ENCODE results near the gene CRK.

The CRK gene

GRCh38 chr17:1455797-1456599, at the start of gene CRK:
TSS of gene CRK (minus strand) at chr17:1456232. CDS start at chr17:1456117, 115 bp downstream.
- peak within 1 kb of the TSS; percentile 99 for H3K9ac ChIP-seq (ENCODE audit: low read length)
- peak within 1 kb of the TSS; percentile 84 for H3K4me3 ChIP-seq (ENCODE audit: low read depth, low read length)
- H3K9me3 ChIP-seq (ENCODE audit: control insufficient read depth, insufficient read depth, low read depth, low read length) = no peaks in the 10 kb centered on the region
- peaks cover 12% of the 10 kb centered on the region for H3K36me3 ChIP-seq (ENCODE audit: control insufficient read depth, insufficient read depth, low read length)
- H3K4me1 ChIP-seq (ENCODE audit: control insufficient read depth, insufficient read depth, low read length) = peaks cover 5% of the 10 kb centered on the region
- H3K27me3 ChIP-seq (ENCODE audit: control insufficient read depth, insufficient read depth, low read length) = no peaks in the 10 kb centered on the region
- peak within 1 kb of the TSS; percentile 97 for H3K27ac ChIP-seq (ENCODE audit: low read depth, low read length)

GRCh38 chr17:1505586-1505985, 49.6 kb upstream of the CRK start:
- Histone ChIP-seq H3K27me3 (ENCODE audit: control insufficient read depth, insufficient read depth, low read length) (no peaks in the 10 kb centered on the region), H3K4me1 (ENCODE audit: control insufficient read depth, insufficient read depth, low read length) (no peaks in the 10 kb centered on the region), H3K4me3 (ENCODE audit: low read depth, low read length) (no peak overlapping the region), H3K27ac (ENCODE audit: low read depth, low read length) (no peak overlapping the region), H3K9me3 (ENCODE audit: control insufficient read depth, insufficient read depth, low read depth, low read length) (no peaks in the 10 kb centered on the region), H3K9ac (ENCODE audit: low read length) (no peak overlapping the region), H3K36me3 (ENCODE audit: control insufficient read depth, insufficient read depth, low read length) (peaks cover 8% of the 10 kb centered on the region; the same call in 1 of the 2 replicates)

GRCh38 chr17:1504866-1505265, 48.8 kb upstream of the CRK start:
- Histone ChIP-seq H3K9ac (ENCODE audit: low read length) (no peak overlapping the region), H3K9me3 (ENCODE audit: control insufficient read depth, insufficient read depth, low read depth, low read length) (no peaks in the 10 kb centered on the region), H3K4me3 (ENCODE audit: low read depth, low read length) (no peak overlapping the region), H3K27me3 (ENCODE audit: control insufficient read depth, insufficient read depth, low read length) (no peaks in the 10 kb centered on the region), H3K4me1 (ENCODE audit: control insufficient read depth, insufficient read depth, low read length) (no peaks in the 10 kb centered on the region), H3K27ac (ENCODE audit: low read depth, low read length) (no peak overlapping the region), H3K36me3 (ENCODE audit: control insufficient read depth, insufficient read depth, low read length) (peaks cover 8% of the 10 kb centered on the region; the same call in 1 of the 2 replicates)

GRCh38 chr17:1503699-1504098, 47.7 kb upstream of the CRK start:
- Histone ChIP-seq H3K9me3 (ENCODE audit: control insufficient read depth, insufficient read depth, low read depth, low read length) (no peaks in the 10 kb centered on the region), H3K4me3 (ENCODE audit: low read depth, low read length) (no peak overlapping the region), H3K27ac (ENCODE audit: low read depth, low read length) (no peak overlapping the region), H3K36me3 (ENCODE audit: control insufficient read depth, insufficient read depth, low read length) (no peaks in the 10 kb centered on the region), H3K27me3 (ENCODE audit: control insufficient read depth, insufficient read depth, low read length) (no peaks in the 10 kb centered on the region), H3K9ac (ENCODE audit: low read length) (no peak overlapping the region), H3K4me1 (ENCODE audit: control insufficient read depth, insufficient read depth, low read length) (no peaks in the 10 kb centered on the region)

GRCh38 chr17:1498869-1499268, 42.8 kb upstream of the CRK start:
- H3K4me1 ChIP-seq (ENCODE audit: control insufficient read depth, insufficient read depth, low read length) = no peaks in the 10 kb centered on the region
- H3K9me3 ChIP-seq (ENCODE audit: control insufficient read depth, insufficient read depth, low read depth, low read length) = no peaks in the 10 kb centered on the region
- H3K27me3 ChIP-seq (ENCODE audit: control insufficient read depth, insufficient read depth, low read length) = no peaks in the 10 kb centered on the region
- H3K9ac ChIP-seq (ENCODE audit: low read length) = no peak overlapping the region
- no peak overlapping the region for H3K27ac ChIP-seq (ENCODE audit: low read depth, low read length)
- H3K36me3 ChIP-seq (ENCODE audit: control insufficient read depth, insufficient read depth, low read length) = peaks cover 15% of the 10 kb centered on the region
- H3K4me3 ChIP-seq (ENCODE audit: low read depth, low read length) = no peak overlapping the region

GRCh38 chr17:1498233-1498632, 42.2 kb upstream of the CRK start:
- H3K27me3 ChIP-seq (ENCODE audit: control insufficient read depth, insufficient read depth, low read length) = no peaks in the 10 kb centered on the region
- no peaks in the 10 kb centered on the region for H3K9me3 ChIP-seq (ENCODE audit: control insufficient read depth, insufficient read depth, low read depth, low read length)
- H3K36me3 ChIP-seq (ENCODE audit: control insufficient read depth, insufficient read depth, low read length) = peaks cover 15% of the 10 kb centered on the region
- no peak overlapping the region for H3K4me3 ChIP-seq (ENCODE audit: low read depth, low read length)
- H3K9ac ChIP-seq (ENCODE audit: low read length) = no peak overlapping the region
- peaks cover 4% of the 10 kb centered on the region; the same call in 1 of the 2 replicates for H3K4me1 ChIP-seq (ENCODE audit: control insufficient read depth, insufficient read depth, low read length)
- H3K27ac ChIP-seq (ENCODE audit: low read depth, low read length) = no peak overlapping the region

GRCh38 chr17:1497831-1498230, 41.8 kb upstream of the CRK start:
- H3K9ac ChIP-seq (ENCODE audit: low read length) = no peak overlapping the region
- H3K9me3 ChIP-seq (ENCODE audit: control insufficient read depth, insufficient read depth, low read depth, low read length) = no peaks in the 10 kb centered on the region
- H3K4me1 ChIP-seq (ENCODE audit: control insufficient read depth, insufficient read depth, low read length) = peaks cover 8% of the 10 kb centered on the region; the same call in 1 of the 2 replicates
- no peaks in the 10 kb centered on the region for H3K27me3 ChIP-seq (ENCODE audit: control insufficient read depth, insufficient read depth, low read length)
- H3K4me3 ChIP-seq (ENCODE audit: low read depth, low read length) = no peak overlapping the region
- H3K36me3 ChIP-seq (ENCODE audit: control insufficient read depth, insufficient read depth, low read length) = peaks cover 15% of the 10 kb centered on the region
- H3K27ac ChIP-seq (ENCODE audit: low read depth, low read length) = no peak overlapping the region

GRCh38 chr17:1496869-1497268, 40.8 kb upstream of the CRK start:
- peaks cover 4% of the 10 kb centered on the region; the same call in 1 of the 2 replicates for H3K27me3 ChIP-seq (ENCODE audit: control insufficient read depth, insufficient read depth, low read length)
- no peak overlapping the region for H3K4me3 ChIP-seq (ENCODE audit: low read depth, low read length)
- no peaks in the 10 kb centered on the region for H3K9me3 ChIP-seq (ENCODE audit: control insufficient read depth, insufficient read depth, low read depth, low read length)
- peaks cover 16% of the 10 kb centered on the region; the same call in 1 of the 2 replicates for H3K4me1 ChIP-seq (ENCODE audit: control insufficient read depth, insufficient read depth, low read length)
- no peak overlapping the region for H3K27ac ChIP-seq (ENCODE audit: low read depth, low read length)
- no peak overlapping the region for H3K9ac ChIP-seq (ENCODE audit: low read length)
- peaks cover 15% of the 10 kb centered on the region for H3K36me3 ChIP-seq (ENCODE audit: control insufficient read depth, insufficient read depth, low read length)

GRCh38 chr17:1495265-1495989, 39.4 kb upstream of the CRK start:
- Histone ChIP-seq H3K4me1 (ENCODE audit: control insufficient read depth, insufficient read depth, low read length) (peaks cover 18% of the 10 kb centered on the region), H3K27ac (ENCODE audit: low read depth, low read length) (no peak overlapping the region), H3K4me3 (ENCODE audit: low read depth, low read length) (no peak overlapping the region), H3K36me3 (ENCODE audit: control insufficient read depth, insufficient read depth, low read length) (peaks cover 15% of the 10 kb centered on the region), H3K9ac (ENCODE audit: low read length) (no peak overlapping the region), H3K9me3 (ENCODE audit: control insufficient read depth, insufficient read depth, low read depth, low read length) (no peaks in the 10 kb centered on the region), H3K27me3 (ENCODE audit: control insufficient read depth, insufficient read depth, low read length) (peaks cover 5% of the 10 kb centered on the region; the same call in 1 of the 2 replicates)

- Histone ChIP-seq H3K9me3 (ENCODE audit: control insufficient read depth, insufficient read depth, low read depth, low read length) (no peaks in the 10 kb centered on the region), H3K36me3 (ENCODE audit: control insufficient read depth, insufficient read depth, low read length) (peaks cover 15% of the 10 kb centered on the region), H3K27ac (ENCODE audit: low read depth, low read length) (no peak overlapping the region), H3K4me1 (ENCODE audit: control insufficient read depth, insufficient read depth, low read length) (peaks cover 23% of the 10 kb centered on the region), H3K27me3 (ENCODE audit: control insufficient read depth, insufficient read depth, low read length) (peaks cover 5% of the 10 kb centered on the region; the same call in 1 of the 2 replicates), H3K9ac (ENCODE audit: low read length) (no peak overlapping the region), H3K4me3 (ENCODE audit: low read depth, low read length) (no peak overlapping the region)
Observed at GRCh38 chr17:1494736-1495253, 38.8 kb upstream of the CRK start.

GRCh38 chr17:1494203-1494602, 38.2 kb upstream of the CRK start:
- H3K27ac ChIP-seq (ENCODE audit: low read depth, low read length) = no peak overlapping the region

More at GRCh38 chr17:1494203-1494602, 38.2 kb upstream of the CRK start:
- no peaks in the 10 kb centered on the region for H3K9me3 ChIP-seq (ENCODE audit: control insufficient read depth, insufficient read depth, low read depth, low read length)
- no peak overlapping the region for H3K9ac ChIP-seq (ENCODE audit: low read length)
- H3K27me3 ChIP-seq (ENCODE audit: control insufficient read depth, insufficient read depth, low read length) = peaks cover 5% of the 10 kb centered on the region; the same call in 1 of the 2 replicates
- H3K36me3 ChIP-seq (ENCODE audit: control insufficient read depth, insufficient read depth, low read length) = peaks cover 15% of the 10 kb centered on the region
- peaks cover 24% of the 10 kb centered on the region for H3K4me1 ChIP-seq (ENCODE audit: control insufficient read depth, insufficient read depth, low read length)
- H3K4me3 ChIP-seq (ENCODE audit: low read depth, low read length) = no peak overlapping the region
